ENCODE measurements around the gene RAB40C.
"Not testable (repeated sequence)": the region's sequence is repeated elsewhere in the genome, so short reads cannot be mapped to it uniquely, and the experiment has no call there.

Gene RAB40C

DNA sequence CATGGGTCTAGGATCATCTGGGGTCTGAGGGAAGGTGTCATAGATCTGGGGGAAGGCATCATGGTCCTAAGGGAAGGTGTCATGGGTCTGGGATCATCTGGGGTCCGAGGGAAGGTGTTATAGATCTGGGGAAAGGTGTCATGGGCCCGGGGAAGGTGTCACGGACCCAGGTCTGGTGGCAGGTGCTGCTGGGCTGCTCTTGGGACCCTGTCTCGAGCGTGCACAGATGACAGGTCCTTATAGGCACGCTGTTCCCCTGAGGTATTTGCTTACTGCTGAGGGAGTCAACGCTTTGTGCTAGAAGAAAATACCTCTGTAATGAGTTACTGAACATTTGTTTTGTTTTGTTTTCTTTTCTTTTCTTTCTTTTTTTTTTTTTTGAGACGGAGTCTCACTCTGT lies 1.4 kb downstream of the RAB40C start:
- DNase-seq: no peak

DNA sequence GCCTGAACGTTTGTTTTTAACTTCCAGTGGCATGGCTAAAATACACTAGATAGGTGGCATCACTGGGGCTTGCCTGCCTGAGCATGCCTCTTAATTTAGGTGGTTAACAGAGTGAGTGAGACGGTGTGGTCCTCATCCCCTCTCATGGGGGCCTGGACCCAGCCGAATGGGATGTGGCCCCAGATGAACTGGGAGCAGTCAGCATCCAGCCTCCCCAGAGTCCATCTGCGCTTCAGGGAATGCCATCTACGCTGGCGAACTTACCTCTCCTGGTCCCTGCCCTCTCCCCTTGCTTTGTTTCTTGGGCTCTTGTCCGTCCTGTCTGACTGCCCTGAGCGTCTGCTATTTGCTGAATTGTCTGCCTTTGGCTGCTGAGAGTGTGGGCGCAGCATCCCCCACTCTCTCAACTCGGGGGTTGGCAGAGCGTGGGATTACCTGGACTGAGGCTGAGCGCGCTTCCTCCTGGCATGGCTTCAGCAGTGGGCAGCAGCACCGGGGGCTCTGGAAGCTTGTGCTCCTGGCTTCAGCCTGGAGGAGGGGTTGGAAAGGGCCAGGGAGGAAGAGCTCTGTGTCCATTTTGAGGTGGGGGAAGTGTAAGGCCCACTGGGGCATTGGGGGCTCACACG lies 2.1 kb downstream of the RAB40C start:
- no peak for DNase-seq

DNA sequence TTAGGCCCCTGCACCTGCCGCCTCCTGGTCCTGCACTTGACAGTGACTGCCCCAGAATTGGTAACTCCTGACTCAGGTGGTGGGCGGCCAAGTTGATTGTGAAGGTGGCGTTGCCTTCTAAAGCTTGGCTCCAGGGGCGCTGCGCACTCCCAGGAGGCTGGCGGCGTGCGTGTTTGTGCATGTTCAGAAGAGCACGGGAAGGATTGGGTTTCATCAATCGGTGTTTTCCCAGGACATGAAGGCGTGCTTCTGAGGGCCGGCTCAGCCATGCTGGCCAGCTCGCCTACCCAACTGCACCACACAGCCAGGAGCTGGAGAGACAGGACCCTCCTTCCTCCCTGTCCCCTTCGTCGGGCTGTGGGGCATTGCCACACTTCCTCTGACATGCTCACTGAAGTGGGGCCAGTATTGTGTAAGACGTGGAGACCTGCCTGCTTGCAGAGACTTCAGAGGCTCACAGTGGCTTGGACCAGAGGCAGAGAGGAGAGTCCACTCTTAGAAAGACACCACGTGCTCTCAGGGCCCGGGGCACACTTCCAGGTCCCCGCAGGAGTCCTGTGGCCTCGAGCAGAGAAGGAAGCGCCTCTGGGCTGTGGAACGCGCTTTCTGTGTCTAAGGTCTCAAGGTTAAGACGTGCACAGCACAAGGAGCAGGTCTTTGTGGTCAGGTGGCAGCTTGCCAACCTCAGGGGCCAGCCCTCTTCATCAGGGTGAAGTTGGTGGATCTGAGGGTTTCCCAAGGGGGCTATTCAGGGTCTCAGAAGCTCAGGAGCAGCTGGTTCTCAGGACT lies 2.8 kb downstream of the RAB40C start:
- no peak for DNase-seq

DNA sequence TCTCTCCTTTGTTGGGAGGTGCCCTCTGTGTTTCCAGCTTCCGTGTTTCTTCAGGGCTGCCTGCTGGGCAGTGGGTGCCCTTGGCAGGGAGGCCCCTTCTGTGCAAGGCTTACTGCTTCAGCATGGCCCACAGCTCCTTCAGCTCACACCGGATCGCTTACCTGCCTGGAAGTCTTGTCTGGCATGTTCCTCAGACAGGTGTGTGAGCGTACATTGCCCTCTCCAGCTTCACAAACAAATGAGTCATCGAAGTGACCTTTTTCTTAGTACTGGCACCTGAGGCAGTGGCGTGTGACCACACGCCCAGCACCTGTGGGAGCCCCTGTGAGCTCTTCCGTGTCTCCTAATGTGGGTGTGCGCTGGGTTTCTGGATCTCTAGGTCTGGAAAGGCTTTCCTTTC lies 3.5 kb downstream of the RAB40C start:
- DNase-seq: no peak

DNA sequence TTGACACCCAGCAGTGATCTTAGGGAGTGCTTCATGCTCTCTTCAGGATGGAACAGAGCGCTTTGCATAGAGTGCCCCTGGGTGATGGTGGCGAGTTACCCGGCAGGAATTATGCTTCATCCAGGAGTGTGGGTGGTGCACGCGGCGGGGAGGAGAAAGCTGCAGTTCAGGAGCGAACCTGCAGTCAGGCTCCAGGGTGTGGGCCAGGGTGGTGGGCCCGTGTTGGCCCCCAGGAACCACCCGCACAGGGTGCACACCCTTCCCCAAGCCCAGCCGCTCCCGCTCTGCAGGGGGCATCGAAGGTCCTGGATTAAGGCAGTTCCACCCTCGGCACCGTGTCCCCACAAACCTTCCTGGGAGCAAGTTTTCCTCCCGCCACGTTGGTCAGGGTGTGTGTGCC lies 3.9 kb downstream of the RAB40C start:
- no peak for DNase-seq

DNA sequence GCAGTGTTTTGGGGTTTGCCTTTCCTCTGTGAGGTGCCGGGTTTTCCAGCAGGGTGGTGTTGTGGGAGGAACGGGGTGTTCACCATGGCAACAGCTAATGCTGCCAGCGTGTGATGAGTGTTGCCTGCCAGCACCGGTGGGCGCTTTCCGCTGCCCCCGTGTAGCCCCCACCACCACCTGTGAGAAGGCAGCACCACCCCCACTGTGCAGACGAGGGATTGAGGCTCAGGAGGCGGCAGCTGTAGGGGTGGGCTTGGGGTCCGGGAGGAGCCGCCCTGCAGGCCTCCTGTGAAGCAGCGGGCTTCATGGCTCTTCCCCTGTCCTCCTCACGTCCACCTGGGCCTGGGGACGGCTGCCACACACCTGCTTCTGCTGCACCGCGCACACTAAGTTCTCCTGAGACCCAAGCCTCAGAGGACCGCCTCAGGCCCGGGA lies 5.2 kb downstream of the RAB40C start:
- DNase-seq: no peak

DNA sequence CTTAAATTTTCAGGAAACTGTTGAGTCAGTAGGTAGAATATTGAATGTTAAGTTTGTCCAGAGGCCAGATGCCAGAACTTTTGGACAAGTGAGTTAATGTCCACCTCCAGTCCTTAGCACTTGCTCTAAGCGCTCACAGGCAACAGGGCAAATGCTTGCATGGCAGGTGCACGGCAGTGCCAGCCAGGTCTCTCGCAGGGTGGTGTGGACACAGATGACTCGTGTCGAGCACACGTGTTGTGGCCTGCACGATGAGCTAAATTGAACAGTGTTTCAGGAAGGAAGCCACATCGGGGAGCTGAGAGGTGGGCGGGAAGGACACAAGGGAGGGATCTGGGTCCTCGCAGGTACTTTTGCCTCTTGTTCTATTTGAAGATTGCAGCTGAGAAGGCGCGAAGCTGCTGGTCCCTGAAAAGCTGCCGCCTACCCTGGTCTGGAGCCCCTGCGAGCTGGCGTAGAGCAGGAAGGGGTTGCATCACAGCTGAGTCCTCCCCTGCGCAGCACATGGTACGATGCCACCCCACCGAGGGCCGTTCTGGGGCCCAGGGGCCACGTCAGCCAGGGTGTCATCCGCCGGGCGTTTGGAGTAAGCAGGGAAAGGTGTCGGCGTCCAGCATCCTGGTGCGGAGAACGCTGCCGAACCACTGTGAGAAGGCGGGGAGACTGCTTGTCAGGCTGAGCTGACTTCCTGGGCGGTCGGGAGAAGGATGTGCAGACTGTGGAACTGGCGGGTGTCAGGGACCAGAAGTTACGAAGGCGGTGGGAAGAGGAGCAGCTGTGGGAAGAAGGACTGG lies 6.3 kb downstream of the RAB40C start:
- no peak for DNase-seq

DNA sequence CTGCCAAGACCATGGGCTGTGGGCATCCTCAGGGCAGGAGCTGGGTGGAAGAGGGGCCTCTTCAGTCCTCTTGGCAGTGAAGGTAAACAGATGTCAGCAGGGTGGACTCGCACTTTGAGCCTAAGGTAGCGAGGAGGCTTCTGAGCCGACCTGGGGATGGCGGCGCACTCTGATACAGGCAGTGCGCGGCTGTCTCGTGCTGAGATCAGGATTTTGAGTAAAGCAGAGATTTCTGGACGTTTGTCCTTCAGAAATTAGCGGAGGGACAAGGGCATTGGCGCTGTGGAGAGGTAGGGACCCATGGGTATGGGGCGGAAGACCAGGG lies 6.8 kb downstream of the RAB40C start:
- no peak for DNase-seq

DNA sequence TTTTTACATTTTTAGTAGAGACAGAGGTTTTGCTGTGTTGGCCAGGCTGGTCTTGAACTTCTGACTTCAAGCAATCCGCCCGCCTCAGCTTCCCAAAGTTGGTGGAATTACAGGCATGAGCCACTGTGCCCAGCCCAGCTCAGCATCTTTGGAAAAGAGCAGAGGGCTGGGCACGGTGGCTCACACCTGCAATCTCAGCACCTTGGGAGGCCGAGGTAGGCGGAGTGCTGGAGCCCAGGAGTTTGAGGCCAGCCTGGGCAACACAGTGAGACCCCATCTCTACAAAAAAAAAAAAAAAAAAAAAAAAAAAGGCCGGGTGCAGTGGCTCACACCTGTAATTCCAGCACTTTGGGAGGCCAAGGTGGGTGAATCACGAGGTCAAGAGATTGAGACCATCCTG lies 7.8 kb downstream of the RAB40C start:
- DNase-seq: not testable (repeated sequence)

DNA sequence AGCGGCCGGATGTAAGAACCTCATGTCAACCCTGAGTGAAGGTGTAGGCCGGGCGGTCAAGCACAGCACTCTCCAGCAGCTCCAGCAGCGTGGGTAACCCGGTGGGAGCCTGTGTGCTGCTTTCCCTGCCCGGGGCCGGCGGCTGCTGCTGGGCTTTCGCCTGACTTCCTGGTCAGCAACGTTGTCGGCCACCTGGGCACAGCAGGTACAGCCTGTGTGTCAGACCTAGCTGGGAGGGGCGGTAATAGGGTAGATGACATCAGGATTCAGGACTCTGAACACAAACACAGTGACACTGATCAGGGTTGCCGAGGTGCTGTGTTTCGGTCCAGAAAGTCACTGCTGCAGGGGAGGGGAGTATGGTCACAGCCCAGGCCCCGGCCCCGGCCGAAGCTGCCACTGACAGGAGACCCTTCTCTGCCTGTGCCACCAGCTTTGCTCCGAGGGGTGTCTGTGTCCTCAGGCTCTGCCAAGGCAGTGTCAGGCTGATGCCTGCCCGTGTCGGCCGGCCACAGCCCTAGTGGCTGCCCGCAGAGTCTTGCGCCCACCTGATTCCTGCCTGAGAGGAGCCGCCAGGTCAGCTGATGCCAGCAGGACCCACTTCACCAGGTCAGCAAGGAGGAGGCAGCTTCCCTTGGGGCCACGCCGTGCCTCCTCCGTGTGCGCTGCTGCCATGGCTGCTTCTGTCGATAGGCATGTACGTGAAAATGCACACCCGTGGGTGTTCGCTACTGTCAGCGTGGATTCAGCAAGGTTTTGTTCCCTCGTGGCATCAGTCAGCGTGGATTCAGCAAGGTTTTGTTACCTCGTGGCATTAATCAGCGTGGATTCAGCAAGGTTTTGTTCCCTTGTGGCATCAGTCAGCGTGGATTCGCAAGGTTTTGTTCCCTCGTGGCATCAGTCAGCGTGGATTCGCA lies 9.2 kb downstream of the RAB40C start:
- DNase-seq: no peak

DNA sequence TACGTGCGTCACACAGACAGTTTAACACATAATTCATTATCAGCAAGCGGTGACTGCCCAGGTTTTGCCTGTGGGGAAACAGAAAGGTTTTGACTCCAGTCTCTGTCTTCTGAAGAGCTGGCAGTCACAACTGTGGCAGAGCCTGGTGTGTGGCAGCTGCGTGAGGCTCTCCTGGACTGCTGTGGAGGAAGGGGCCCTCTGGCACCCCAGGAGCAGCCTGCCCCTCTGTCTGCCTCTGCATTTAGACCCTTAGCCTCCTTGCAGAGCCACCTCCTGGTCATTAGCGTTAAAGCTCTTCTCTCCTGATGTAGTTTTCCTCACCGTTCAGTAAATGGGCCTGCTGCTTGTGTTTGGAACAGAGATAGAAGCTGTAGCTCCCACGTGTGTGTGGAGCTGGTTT lies 10.9 kb downstream of the RAB40C start:
- no peak for DNase-seq

DNA sequence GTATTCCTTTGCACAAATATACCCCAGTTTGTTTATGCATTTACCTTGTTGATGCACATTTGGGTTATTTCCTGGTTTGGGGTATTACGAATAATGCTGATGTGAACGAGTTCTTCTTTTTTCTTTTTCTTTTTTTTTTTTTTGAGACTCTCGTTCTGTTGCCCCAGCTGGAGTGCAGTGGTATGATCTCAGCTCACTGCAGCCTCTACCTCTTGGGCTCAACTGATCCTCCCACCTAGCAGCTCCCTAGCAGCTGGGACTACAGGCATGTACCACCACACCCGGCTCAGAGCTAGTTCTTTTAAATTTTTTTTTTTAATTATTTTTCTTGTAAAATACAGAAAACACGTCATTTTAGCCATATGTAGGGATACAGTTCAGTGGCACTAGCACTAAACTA lies 14.1 kb downstream of the RAB40C start:
- no peak for DNase-seq

DNA sequence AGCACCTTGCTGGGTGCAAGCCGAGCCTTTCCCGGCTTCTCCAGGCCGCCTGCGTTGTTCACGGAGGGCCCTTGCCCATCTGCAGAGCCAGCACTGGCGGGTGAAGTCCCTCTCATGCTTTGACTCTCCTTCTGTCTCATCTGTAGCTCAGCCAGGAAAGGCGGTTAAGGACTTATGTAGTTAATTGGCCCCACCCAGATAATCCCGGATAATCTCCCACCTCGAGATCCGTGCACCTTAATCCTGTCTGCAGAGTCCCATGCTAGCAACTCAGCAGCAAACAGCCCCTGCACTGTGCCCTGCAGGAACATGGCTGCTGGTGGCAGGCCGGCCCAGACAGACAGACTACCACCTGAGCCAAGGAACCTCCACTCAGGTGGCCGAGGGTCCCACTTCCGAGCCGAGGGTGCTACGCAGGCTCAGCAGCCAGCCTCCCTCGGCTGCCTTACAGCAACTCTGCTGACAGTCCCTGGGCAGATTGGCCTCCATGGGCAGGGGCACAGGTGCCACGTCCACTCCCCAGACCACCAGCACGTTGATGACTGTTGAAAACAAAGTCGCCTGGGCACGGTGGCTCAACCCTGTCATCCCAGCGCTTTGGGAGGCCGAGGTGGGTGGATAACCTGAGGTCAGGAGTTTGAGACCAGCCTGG lies 16.9 kb downstream of the RAB40C start:
- no peak for DNase-seq

DNA sequence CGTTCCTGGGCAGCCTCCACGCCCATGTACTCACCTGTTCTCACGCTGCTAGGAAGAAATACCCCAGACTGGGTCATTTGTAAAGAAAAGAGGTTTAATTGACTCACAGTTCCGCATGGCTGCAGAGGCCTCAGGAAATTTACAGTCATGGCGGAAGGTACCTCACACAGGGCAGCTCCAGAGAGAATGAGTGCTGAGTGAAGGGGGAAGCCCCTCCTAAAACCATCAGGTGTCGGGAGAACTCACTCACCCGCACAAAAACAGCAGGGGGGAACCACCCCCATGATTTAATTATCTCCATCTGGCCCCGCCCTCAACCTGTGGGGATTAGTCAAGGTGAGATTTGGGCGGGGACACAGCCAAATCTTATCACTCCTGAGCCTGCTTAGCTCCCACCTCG lies 18.2 kb downstream of the RAB40C start:
- DNase-seq: peak; percentile 83

DNA sequence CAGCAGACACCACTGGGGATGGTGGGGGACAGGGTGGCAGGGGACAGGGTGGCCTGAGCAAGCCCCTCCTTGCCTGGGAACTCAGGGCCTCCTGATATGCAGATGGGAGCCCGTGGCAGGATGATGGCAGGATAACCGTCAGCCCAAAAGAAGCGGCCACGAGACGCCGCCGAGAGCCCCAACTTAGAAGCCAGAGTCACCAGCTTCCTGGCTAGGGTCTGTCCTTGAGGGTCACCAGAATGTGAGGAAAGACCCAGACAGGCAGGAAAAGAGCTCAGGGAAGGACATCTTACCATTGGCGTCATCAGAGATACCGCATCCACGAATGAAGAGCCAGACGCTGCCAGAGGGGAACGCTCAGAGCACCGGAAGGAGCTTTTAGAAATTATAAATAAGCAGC lies 19.4 kb downstream of the RAB40C start:
- DNase-seq: no peak

DNA sequence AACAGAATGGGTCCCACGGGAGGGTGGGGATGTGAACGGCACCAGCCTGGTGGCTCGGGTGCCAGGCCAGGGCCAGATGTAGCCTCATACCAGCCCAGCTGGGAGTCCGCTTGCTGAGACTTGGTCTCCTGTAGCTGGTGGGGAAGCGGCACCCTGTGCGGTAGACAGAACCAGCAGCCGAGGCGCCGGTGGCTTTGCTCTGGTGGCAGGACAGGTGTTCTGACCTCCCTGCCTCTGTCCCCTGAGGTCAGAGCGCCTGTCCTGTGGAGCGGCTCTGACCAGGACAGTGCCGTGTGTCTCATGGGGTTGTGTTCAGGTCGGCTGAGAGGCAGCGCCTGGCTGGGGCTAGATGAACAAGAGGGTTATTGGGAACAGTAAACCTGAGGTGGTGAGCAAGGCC lies 20.1 kb downstream of the RAB40C start:
- no peak for DNase-seq

DNA sequence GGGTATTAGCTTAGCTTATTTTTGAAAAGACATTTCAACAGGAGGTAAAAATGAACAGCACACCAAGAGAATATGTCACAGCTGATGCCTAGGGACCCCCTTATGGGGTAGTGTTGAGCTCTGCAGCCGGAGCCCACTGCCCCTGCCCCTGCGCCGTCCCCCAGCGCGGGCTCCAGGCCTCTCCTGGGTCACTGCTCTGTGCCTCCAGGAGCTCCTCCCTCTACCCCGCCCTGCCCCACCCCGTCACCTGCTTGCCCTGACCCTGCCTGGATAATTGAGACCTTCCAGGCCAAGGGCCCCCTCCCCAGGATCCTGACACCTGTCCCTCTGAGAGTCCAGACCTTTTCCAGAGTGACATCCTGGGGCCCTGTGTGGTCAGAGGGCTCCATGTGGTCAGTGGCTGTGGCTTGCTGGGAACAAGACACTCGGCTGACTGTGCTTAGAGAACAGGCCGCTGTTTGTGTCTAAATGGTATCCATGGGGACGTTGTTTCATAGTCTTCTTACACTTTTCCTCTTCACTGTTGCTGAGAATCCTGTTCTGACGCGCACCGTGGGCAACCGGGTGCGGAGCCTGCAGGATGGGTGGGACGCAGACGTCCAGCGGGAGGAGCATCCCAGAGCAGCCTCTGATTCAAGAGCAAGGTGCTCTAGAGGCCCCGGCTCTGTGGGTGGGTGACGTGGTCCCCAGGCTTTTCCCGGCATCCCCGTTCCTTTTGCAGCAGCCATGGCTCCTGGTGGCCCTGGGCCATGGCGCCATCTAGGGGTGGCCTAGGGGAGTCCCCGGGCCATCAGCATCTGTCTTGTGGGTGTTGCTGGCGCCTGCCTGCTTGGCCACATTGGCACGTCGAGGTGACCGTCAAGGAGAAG lies 20.9 kb downstream of the RAB40C start:
- DNase-seq: peak; percentile 76

DNA sequence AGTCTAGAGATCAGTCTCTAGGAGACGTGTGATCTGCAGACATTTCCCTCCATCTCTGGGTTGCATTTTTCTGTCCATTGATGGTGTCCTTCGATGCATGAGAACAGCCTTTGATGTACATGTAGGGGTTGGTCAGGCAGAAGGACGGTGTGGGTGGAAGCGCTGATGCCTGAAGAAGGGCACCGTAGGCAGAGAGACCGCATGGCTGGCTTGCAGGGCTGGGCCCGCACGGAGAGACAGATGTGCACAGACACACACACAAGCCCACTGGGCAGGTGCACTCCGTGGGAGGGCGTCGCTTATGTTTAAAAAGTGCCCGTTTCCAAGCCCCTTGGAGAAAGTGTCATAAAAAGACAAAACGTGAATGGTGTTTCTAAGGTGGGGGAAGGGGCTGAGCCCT lies 25.3 kb downstream of the RAB40C start:
- DNase-seq: no peak

DNA sequence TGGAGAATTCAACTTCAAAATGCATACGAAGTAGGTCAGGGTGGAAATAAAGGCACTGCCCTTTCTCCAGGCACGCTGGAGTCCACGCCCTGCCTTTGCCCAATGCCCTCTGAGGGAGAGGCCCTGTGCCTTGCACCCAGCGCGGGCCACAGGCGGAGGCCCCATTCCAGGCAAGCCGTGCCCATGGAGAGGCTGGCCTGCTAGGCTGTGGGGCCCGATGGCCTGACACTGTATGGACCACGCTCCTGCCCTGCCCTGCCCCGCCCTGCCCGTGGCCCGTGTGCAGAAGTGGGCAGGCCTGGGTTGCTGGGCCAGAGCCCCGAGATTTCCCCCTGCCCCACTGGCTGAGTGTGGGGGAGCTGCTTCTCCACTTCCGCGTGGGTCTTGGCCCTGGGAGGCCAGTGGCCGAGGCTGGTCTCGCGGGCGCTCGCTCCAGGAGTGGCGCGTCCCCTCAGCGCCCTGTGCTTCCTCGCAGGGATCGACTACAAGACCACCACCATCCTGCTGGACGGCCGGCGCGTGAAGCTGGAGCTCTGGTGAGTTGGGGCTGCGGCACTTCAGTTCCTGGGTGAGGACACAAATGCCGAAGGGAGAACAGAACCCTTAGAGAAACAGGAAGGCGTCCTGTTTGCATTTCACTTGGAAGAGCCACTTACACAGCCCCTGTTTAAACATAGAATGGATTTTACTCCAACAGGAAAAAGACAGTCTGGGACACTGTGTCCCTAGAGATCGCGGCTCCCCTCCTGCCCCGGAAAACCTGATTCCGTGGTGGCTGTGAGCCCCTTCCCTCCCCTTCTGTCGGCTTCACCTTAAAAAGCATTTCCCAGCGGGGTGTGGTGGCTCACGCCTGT lies 27.1 kb downstream of the RAB40C start:
- no peak for DNase-seq

DNA sequence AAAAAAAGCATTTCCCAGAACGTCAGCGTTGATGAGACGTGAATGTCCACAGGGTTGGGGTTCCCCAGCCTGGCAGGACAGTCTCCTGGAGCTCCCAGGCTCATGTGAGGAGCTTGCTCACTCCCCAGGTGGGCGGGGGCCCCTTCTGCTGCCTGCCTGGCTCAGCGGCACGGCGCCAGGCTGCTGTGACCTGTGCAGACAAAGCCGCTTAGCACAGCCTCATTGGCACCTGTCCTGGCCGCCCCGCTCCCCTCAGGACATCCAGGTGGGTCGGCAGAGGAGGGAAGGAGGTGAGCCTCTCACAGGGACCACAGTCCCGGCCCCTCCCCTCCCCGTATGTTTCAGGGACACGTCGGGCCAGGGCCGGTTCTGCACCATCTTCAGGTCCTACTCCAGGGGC lies 28.0 kb downstream of the RAB40C start:
- no peak for DNase-seq
